Activated CD8-positive, alpha-beta T cell treated with anti-CD3 and anti-CD28 coated beads for 36 hours (primary cell): ENCODE measurements around the gene PSME2. TPM values are rescaled to one million over a fixed set of nuclear protein-coding genes. Genes with fewer than 3 reads are reported as not detected.

Experiments used
- ATAC-seq: fragments of 200-7000 bp; cut with Tn5 transposase; one replicate; pipeline ENCODE4 v1.10.0; 2021; ENCODE audit warnings: mild to moderate bottlenecking, moderate library complexity
- CTCF ChIA-PET: fragments of 350-600 bp; sonication (Branson Sonifier 250); formaldehyde crosslinking; loops from one replicate; lab custom pipeline; 2021; ENCODE audit warnings: antibody characterized with exemption; lab: Charles Lee
- POLR2A ChIA-PET: fragments of 350-600 bp; sonication (Branson Sonifier 250); formaldehyde crosslinking; loops from one replicate; lab custom pipeline; 2021; ENCODE audit warnings: antibody characterized with exemption; lab: Charles Lee
- DNase-seq: peaks from one replicate; pipeline ENCODE4 v3.0.0-alpha.2; 2020
- H3K27ac Mint-ChIP-seq: one replicate; pipeline ENCODE4 v1.8.0; 2021; ENCODE audit warnings: mild to moderate bottlenecking, mixed read lengths
- H3K27me3 Mint-ChIP-seq: one replicate; pipeline ENCODE4 v1.8.0; 2021; ENCODE audit warnings: mixed read lengths
- H3K36me3 Mint-ChIP-seq: one replicate; pipeline ENCODE4 v1.8.0; 2021; ENCODE audit warnings: low read depth, mixed read lengths
- H3K4me1 Mint-ChIP-seq: one replicate; pipeline ENCODE4 v1.8.0; 2021; ENCODE audit warnings: low read depth, mixed read lengths
- H3K4me3 Mint-ChIP-seq: one replicate; pipeline ENCODE4 v1.8.0; 2021; ENCODE audit warnings: mild to moderate bottlenecking, moderate library complexity, mixed read lengths
- H3K9me3 Mint-ChIP-seq: one replicate; pipeline ENCODE4 v1.8.0; 2021; ENCODE audit warnings: mixed read lengths
- intact Hi-C: fragments of 100-400 bp; cut with micrococcal nuclease; formaldehyde crosslinking; loops from one replicate; pipeline ENCODE4 v1.10.0; 2022
- total RNA-seq, 2 experiments: library from RNA; stranded (reverse); gene quantifications; one replicate each; pipeline ENCODE4 v1.2.3, GENCODE V29; 2021
- TF ChIP-seq, protein P1 (sequence below): fragments of 200-600 bp; IDR thresholded peaks from one replicate; pipeline ENCODE4 v1.8.0; 2022; ENCODE audit warnings: antibody characterized with exemption, mild to moderate bottlenecking

The PSME2 gene
- total RNA-seq, 2 experiments from 2014 or later: 440 TPM

GRCh38 chr14:24172261-24172860, 26.0 kb upstream of the PSME2 start:
- intact Hi-C loops: no loop called here
- Mint-ChIP-seq H3K9me3 (no peaks in the 10 kb centered on the region), H3K4me3 (peak overlapping the region; percentile 77), H3K27me3 (no peaks in the 10 kb centered on the region), H3K4me1 (peaks cover 18% of the 10 kb centered on the region), H3K36me3 (peaks cover 23% of the 10 kb centered on the region), H3K27ac (peak overlapping the region; percentile 42)
- CTCF ChIA-PET: interaction anchor here (0.9 to 2.1 kb wide), 5 partner anchors 12 to 136 kb away, joined by 3 to 10 read pairs (median 3); partner anchors contain the start of gene IRF9
- TF ChIP-seq, protein P1, sequence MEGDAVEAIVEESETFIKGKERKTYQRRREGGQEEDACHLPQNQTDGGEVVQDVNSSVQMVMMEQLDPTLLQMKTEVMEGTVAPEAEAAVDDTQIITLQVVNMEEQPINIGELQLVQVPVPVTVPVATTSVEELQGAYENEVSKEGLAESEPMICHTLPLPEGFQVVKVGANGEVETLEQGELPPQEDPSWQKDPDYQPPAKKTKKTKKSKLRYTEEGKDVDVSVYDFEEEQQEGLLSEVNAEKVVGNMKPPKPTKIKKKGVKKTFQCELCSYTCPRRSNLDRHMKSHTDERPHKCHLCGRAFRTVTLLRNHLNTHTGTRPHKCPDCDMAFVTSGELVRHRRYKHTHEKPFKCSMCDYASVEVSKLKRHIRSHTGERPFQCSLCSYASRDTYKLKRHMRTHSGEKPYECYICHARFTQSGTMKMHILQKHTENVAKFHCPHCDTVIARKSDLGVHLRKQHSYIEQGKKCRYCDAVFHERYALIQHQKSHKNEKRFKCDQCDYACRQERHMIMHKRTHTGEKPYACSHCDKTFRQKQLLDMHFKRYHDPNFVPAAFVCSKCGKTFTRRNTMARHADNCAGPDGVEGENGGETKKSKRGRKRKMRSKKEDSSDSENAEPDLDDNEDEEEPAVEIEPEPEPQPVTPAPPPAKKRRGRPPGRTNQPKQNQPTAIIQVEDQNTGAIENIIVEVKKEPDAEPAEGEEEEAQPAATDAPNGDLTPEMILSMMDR: no peak
- POLR2A ChIA-PET: interaction anchor here (0.6 to 9.6 kb wide), 6 partner anchors 8 to 25 kb away, joined by 3 to 163 read pairs (median 6); partner anchors contain the start of genes IPO4, IRF9, RNF31 and TM9SF1
- no peak for ATAC-seq
- no peak for DNase-seq

DNA sequence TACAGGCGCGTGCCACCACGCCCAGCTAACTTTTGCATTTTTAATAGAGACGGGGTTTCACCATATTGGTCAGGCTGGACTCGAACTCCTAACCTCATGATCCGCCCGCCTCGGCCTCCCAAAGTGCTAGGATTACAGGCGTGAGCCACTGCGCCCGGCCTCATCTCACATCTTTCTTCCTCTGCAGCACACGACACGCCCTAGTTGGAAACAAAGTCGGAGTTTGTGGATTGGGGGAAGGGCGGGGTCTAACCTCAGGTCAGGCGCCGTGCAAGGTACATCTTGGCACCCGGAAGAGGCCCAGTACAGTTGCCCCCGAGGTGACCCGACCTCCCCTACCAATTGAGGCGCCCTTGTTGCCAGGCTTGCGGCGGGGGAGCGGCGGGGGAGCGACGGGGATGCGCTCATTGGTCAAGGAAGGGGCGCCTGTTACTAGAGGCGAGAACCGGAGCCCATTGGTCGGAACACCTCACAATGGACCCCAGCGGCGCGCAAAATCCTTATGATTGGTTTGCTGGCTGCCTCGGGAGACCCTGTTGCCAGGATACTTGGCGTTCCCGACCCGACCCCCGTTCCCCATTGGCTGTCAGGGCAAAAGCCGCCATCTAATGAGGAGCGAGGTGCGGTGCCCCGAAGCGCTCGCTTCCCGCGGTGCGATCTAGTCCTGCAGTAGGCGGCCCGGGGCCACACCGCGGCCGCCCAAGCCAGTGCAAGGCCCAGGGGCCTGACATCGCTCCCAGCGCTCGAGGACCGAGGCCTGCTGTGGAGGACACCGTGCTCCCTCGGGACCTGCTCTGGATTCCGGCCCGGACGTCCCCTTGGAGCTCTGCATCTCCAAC, 25.2 kb upstream of the PSME2 start, which contains the start of gene REC8:
Gene REC8, plus strand, starts transcription at position 659 of the 839 bp plus-strand sequence. CDS start 473 bp downstream, outside the sequence.
- peak; percentile 87 for DNase-seq
- TF ChIP-seq, protein P1: no peak
- Mint-ChIP-seq H3K4me3 (peak within 1 kb of the TSS; percentile 77), H3K27ac (peak within 1 kb of the TSS; percentile 88), H3K27me3 (no peaks in the 10 kb centered on the region), H3K9me3 (no peaks in the 10 kb centered on the region), H3K36me3 (peaks cover 23% of the 10 kb centered on the region), H3K4me1 (peaks cover 19% of the 10 kb centered on the region)
- POLR2A ChIA-PET: interaction anchor here (0.6 to 9.6 kb wide), 7 partner anchors 7 to 35 kb away, joined by 3 to 163 read pairs (median 4); partner anchors contain the start of genes IPO4, IRF9, PSME1 and RNF31
- CTCF ChIA-PET: interaction anchor here (1.1 to 2.1 kb wide), 2 partner anchors 11 to 137 kb away, joined by 3 to 10 read pairs; partner anchors contain the start of gene IRF9
- peak; percentile 89 for ATAC-seq
- intact Hi-C loops: no loop called here

DNA sequence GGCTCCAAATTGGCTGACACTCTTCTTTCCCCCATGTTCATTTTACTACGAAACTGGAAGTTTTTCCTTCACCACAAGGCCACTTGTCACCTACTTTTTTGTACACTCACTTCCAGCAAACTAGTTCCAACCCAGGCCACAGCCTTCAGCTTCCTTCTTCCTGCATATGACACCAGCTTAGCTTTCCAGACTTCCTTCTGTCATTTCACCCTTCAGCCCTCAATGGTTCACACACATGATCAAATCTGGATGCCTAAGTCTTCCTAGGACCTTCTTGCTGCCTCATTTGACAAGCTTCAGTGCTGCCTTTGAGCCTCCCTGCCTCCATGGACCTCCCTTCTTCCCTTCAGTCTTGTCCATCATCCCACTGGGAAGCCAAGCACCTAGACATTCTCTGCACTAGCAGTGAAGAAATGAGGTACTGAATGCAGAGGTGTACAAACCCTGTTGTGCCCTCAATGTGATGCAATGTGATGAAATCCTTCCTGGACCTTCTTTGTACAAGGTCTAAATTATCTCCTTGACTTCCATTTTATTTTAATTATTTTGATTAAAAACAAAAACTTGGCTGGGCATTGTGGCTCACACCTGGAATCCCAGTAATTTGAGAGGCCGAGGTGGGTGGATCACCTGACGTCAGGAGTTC, 21.2 kb upstream of the PSME2 start:
- Mint-ChIP-seq H3K4me3 (no peak overlapping the region), H3K27me3 (no peaks in the 10 kb centered on the region), H3K9me3 (no peaks in the 10 kb centered on the region), H3K36me3 (peaks cover 46% of the 10 kb centered on the region), H3K27ac (peak overlapping the region; percentile 85), H3K4me1 (peaks cover 38% of the 10 kb centered on the region)
- ChIA-PET CTCF (no interaction called here), POLR2A (interaction anchor here (0.6 to 9.6 kb wide), 5 partner anchors 10 to 149 kb away, joined by 3 to 163 read pairs (median 3); partner anchors contain the start of genes EMC9 and IPO4)
- intact Hi-C loops: no loop called here
- DNase-seq: no peak
- TF ChIP-seq, protein P1: no peak
- ATAC-seq: no peak

DNA sequence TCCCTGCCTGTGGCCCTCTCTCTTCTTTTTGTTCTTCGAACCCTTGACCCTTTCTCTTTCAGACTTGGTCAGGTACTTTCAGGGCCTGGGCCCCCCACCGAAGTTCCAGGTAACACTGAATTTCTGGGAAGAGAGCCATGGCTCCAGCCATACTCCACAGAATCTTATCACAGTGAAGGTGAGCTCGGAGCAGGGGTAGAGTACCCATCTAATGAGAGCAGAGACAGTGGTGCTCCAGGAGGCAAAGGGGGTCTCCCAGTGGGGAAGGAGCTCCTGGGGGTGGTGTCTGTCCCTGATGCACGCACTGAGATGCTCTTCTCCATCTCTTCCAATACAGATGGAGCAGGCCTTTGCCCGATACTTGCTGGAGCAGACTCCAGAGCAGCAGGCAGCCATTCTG, 19.4 kb upstream of the PSME2 start:
- no peak overlapping the region for H3K4me3 Mint-ChIP-seq
- POLR2A ChIA-PET: interaction anchor here (1.0 to 7.3 kb wide), 11 partner anchors 10 to 105 kb away, joined by 3 to 178 read pairs (median 5); partner anchors contain the start of genes IPO4, PSME2, RNF31 and TM9SF1
- H3K36me3 Mint-ChIP-seq: peaks cover 60% of the 10 kb centered on the region
- H3K27me3 Mint-ChIP-seq: no peaks in the 10 kb centered on the region
- TF ChIP-seq, protein P1: no peak
- ATAC-seq (no peak), DNase-seq (no peak)
- H3K4me1 Mint-ChIP-seq: peaks cover 43% of the 10 kb centered on the region
- H3K9me3 Mint-ChIP-seq: no peaks in the 10 kb centered on the region
- CTCF ChIA-PET: interaction anchor here (0.7 to 1.4 kb wide), 3 partner anchors 8 to 77 kb away, joined by 3 to 5 read pairs (median 3); partner anchors contain the start of gene TINF2
- intact Hi-C loops: no loop called here
- peak overlapping the region; percentile 3 for H3K27ac Mint-ChIP-seq
